GM12801 (cell line): Measurements from ENCODE around the gene TMEM47.

ENCODE experiments used
- CTCF ChIP-seq: IDR thresholded peaks from one replicate; pipeline ENCODE4 v1.5.1; 2011; ENCODE audit warnings: control low read depth; ENCODE audit not compliant: insufficient read length; ENCODE audit errors: extremely low read depth

TMEM47 gene

DNA sequence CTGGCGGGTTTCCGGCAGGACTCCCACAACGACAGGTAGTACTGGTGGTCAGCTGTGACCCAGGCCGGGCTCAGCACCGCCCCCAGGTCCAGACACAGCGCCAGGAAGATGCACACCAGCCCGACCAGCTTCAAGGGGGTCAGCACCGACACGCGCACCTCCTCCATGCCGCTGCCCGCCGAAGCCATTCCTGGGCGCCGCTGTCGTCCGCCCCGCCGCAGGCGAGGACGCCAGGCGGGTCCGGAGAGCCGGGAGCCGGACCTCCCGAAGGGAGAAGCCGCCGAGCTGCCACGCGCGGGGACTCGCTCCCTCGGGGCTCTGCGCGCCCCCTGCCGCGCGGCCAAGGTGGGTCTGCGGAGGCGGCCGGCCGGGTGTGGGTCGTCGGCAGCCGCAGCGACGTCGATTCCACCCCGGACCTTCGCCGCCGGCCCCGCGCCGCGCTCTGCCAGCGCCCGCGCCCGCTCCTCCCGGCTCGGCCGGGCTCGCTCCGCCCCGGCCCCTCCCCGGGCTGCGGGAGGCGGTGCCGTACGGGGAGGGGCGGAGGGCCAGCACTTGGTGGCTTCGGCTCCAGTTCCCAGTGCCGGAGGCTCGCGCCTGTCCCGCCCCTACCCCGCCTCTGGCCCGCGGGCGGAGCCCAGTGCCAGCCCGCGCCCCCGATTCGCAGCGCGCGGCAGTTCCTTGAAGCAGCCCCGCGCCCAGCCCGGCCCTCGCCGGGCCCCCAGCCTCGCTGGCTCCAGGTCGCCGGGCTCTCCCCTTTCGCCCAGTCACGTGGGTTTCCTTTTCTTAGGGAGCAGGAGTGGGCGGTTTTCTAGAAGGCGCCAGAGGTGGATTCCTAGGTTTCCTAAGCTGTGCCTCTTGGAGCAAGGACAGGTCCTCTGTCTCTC is at the start of gene TMEM47:
TSS of gene TMEM47 (minus strand) at position 444 of the 884 bp plus-strand sequence. CDS start at position 188, 256 bp downstream.
- no peak for TF ChIP-seq CTCF

- TF ChIP-seq CTCF, result no peak
Measured at GRCh38 chrX:34687095-34687494, 30.0 kb upstream of the TMEM47 start.

GRCh38 chrX:34659575-34659974 is 2.5 kb upstream of the TMEM47 start:
- no peak for TF ChIP-seq CTCF

- no peak for TF ChIP-seq CTCF
Measured at GRCh38 chrX:34658326-34658725, 1.2 kb upstream of the TMEM47 start.

- TF ChIP-seq CTCF, result no peak
Measured at GRCh38 chrX:34657726-34658070, 613 bp upstream of the TMEM47 start.

DNA sequence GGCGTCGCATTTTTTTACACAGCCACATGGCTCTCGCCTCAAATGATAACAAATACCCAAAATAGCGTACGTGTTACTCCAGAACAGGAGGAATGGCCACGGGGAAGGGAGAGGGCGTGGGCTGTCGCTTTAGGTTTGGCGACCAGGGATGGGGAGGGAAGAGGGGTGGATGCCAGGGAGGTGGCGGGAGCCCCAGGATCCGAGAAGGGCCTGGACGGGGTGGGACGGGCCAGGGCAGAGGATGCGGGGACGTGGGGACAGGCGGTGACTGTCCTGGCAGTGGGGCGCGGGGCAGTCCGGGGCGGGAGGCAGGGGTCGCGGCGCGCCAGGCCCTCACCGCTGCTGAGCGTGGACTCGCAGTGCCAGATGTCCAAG is 631 bp downstream of the TMEM47 start:
- TF ChIP-seq CTCF, result no peak

- TF ChIP-seq CTCF, result no peak
Measured at GRCh38 chrX:34655501-34656455, 1.3 kb downstream of the TMEM47 start.
